Measurements from ENCODE around the gene STK17A.

STK17A gene

DNA sequence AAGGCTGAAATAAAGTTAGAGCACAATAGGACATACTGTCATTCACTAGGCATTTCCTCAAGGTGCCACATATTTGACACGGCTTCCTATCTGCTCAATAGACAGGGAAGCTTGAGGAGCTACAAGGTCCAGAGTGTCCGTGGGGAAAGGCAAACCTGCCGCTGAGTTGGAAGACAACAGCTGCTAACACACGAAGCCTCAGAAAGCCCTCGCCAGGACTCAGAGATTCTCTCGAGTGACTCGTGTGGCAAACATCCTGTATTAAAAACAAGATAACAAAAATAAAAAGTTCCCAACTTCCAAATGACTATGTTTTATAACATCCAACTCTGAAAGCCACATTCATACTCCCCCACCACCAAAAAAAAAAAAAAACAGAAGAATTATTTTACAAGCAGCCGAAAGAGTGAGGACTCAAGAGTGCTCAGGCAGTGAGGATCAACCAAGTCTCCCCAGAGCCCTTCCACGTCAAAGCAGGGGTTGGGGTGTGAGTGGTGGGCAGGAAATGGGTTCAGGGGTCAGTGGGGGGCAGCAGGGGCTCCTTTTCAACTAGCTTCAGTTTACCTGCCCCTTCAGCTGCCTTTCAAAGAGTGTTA, 67.6 kb downstream of the STK17A start:
- no peaks in the 10 kb centered on the region for H3K27me3 ChIP-seq
- no peak overlapping the region for H3K4me3 ChIP-seq
- TF ChIP-seq Cebpa-rat (IDR thresholded peaks at IDR 0.05), result no peak
- peak overlapping the region; percentile 45 for H3K27ac ChIP-seq
- peaks cover 66% of the 10 kb centered on the region for H4K20me1 ChIP-seq
- H3K9me3 ChIP-seq, result peaks cover under 1% of the 10 kb centered on the region
- H3K36me3 ChIP-seq, result peaks cover 28% of the 10 kb centered on the region
- H3K4me1 ChIP-seq, result peaks cover 81% of the 10 kb centered on the region
- peak overlapping the region; percentile 87 for H3K4me2 ChIP-seq
- H3K9ac ChIP-seq, result peak overlapping the region; percentile 51

GRCh38 chr7:43652364-43652763, 69.5 kb downstream of the STK17A start:
- Histone ChIP-seq H3K27ac (no peak overlapping the region), H3K27me3 (no peaks in the 10 kb centered on the region), H4K20me1 (peaks cover 52% of the 10 kb centered on the region), H3K4me2 (peak overlapping the region; percentile 87), H3K36me3 (peaks cover 28% of the 10 kb centered on the region), H3K4me3 (no peak overlapping the region), H3K9ac (no peak overlapping the region), H3K9me3 (peaks cover 4% of the 10 kb centered on the region), H3K4me1 (peaks cover 65% of the 10 kb centered on the region)
- TF ChIP-seq Cebpa-rat (IDR thresholded peaks at IDR 0.05), result no peak

DNA sequence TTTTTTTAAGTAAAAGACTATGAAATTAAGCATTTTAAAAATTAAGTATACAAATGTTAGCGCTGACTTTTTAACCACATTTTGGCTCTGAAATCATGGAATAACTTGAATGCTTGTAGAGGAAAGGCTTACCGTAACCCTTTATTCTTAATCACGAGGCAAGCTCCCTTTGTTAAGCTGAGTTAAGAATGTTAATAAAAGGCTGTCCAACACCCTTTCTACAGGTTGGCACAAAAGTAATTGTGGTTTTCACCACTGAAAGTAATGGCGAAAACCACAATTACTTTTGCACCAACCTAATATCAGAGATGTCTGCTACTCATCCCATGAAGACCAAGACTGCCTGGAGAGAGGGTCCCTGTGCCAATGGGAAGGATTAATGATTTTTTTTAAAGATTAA, 70.6 kb downstream of the STK17A start:
- Histone ChIP-seq H3K4me1 (peaks cover 54% of the 10 kb centered on the region), H3K36me3 (peaks cover 33% of the 10 kb centered on the region), H3K9me3 (peaks cover 4% of the 10 kb centered on the region), H3K4me2 (no peak overlapping the region), H3K4me3 (no peak overlapping the region), H3K27ac (no peak overlapping the region), H4K20me1 (peaks cover 41% of the 10 kb centered on the region), H3K27me3 (no peaks in the 10 kb centered on the region), H3K9ac (no peak overlapping the region)
- no peak for TF ChIP-seq Cebpa-rat (IDR thresholded peaks at IDR 0.05)

DNA sequence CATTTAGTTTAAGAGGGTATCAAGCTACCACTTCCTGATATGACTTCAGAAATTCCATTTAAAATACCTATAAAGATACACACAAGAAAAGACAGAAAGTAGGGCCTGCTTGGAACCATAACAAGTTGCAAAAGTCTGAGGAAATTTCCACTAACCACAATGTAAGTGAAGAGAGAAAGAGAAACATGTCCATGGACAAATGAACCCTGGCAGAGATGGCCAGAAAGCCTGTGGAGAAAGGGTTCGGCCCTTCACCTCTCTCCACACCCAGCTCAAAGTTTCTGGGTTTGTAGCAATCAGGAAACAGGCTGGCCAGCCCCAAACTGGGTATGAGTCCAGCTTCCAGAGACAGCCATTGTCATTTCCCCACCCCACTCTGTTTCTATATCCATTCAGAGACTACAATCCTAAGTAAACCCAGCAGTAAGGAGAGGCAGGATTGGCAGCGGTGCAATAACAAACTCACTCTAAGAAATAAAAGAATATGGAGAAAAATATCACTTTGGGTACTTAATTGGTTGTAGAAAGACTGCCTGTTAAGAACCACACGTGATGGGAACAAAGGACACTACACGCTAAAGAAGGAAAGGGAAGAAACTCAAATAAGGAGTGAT, 71.1 kb downstream of the STK17A start:
- peaks cover 41% of the 10 kb centered on the region for H4K20me1 ChIP-seq

DNA sequence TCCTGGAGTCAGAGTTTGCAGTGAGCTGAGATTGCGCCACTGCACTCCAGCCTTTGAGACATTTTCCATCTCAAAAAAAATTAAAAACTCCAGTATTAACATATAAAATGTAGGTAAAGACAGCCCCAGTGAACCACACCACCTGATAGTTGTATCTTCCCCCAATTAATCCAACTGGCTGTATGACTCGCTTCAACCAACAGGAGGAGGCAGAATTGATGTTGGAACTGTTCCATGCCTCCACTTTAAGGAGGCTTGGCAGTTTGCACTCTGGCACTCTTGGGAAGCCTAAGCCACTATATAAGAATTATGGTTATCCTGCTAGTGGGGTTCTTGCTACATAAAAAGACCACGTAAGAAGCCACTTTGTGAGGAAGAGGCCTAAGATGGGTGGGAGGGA, 72.7 kb downstream of the STK17A start:
- Histone ChIP-seq H3K4me3 (no peak overlapping the region), H3K9me3 (peaks cover 4% of the 10 kb centered on the region), H3K27me3 (no peaks in the 10 kb centered on the region), H3K9ac (no peak overlapping the region), H3K4me1 (peaks cover 32% of the 10 kb centered on the region), H3K4me2 (no peak overlapping the region), H3K27ac (no peak overlapping the region), H3K36me3 (peaks cover 39% of the 10 kb centered on the region), H4K20me1 (peaks cover 41% of the 10 kb centered on the region)
- no peak for TF ChIP-seq Cebpa-rat (IDR thresholded peaks at IDR 0.05)

More for the DNA sequence above, 71.1 kb downstream of the STK17A start:
- H3K27me3 ChIP-seq, result no peaks in the 10 kb centered on the region
- no peak overlapping the region for H3K4me2 ChIP-seq
- peaks cover 38% of the 10 kb centered on the region for H3K36me3 ChIP-seq
- H3K9me3 ChIP-seq, result peaks cover 4% of the 10 kb centered on the region
- H3K4me3 ChIP-seq, result no peak overlapping the region
- no peak overlapping the region for H3K27ac ChIP-seq
- no peak for TF ChIP-seq Cebpa-rat (IDR thresholded peaks at IDR 0.05)
- H3K4me1 ChIP-seq, result peaks cover 48% of the 10 kb centered on the region
- no peak overlapping the region for H3K9ac ChIP-seq

DNA sequence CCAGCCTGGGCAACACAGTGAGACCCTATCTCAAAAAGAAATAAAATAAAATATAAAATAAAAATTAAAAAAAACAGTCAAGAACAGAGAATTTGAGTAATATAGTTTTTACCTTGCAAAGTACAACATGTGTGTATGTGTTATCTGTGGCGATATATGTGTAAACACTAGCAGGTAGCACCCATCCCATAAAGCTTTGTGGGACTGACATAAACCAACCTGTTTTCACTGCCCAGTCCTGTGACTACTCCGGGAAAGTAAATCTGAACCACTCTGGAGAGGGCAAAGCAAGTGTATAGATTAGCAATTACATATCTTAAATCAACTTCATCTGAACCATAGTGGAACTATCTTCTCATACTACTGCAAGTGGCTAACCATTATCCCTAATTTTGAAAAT, 74.1 kb downstream of the STK17A start:
- TF ChIP-seq Cebpa-rat (IDR thresholded peaks at IDR 0.05), result no peak
- Histone ChIP-seq H3K4me2 (no peak overlapping the region), H3K36me3 (peaks cover 41% of the 10 kb centered on the region), H4K20me1 (peaks cover 30% of the 10 kb centered on the region), H3K9me3 (peaks cover 10% of the 10 kb centered on the region), H3K4me1 (peaks cover 18% of the 10 kb centered on the region), H3K4me3 (no peak overlapping the region), H3K27me3 (no peaks in the 10 kb centered on the region), H3K27ac (no peak overlapping the region), H3K9ac (no peak overlapping the region)

DNA sequence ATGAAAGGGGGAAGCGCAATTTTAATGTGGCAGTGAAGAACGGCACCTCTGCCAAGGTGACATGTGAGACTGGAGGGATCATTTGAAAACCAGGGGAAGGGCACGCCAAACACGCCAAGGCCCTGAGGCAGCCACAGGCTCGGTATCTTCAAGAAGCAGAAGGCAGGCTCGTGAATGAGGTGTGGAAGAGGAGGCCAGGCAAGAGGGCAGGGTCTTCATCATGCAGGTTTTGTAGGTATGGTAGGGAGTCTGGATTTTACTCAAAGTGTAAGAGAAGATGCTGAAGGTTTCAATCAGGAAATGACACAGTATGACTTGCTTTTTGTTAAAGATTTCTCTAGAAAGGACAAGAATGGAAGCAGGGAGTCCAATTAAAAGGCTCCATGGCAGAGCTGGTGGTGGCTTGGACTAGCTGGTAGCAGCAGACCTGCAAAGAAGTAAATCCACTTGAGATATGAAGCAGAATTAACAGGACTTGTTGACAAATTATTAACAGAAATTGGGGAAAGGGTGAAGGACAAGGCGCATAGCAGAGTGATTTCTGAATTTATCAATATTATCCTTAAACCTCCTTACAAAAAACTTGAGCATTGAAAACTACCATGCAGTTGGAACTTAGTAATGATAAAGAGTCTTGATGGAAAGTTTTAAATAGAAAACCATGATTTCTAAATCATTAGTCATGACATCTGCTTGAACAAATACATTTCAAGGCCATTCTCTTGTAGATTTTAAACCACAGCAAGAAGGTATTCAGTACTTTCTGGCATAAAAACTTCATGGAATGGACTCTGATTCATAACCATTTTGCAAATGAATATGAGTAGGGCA, 76.0 kb downstream of the STK17A start:
- TF ChIP-seq Cebpa-rat (IDR thresholded peaks at IDR 0.05), result no peak
- no peaks in the 10 kb centered on the region for H3K27me3 ChIP-seq
- peaks cover 1% of the 10 kb centered on the region; the same call in 1 of the 2 replicates for H3K4me1 ChIP-seq
- no peak overlapping the region for H3K4me2 ChIP-seq
- no peak overlapping the region for H3K9ac ChIP-seq
- peaks cover 27% of the 10 kb centered on the region for H3K9me3 ChIP-seq
- H4K20me1 ChIP-seq, result peaks cover 24% of the 10 kb centered on the region; the same call in 1 of the 2 replicates
- H3K27ac ChIP-seq, result no peak overlapping the region
- no peak overlapping the region for H3K4me3 ChIP-seq
- peaks cover 60% of the 10 kb centered on the region for H3K36me3 ChIP-seq

- no peak overlapping the region for H3K4me2 ChIP-seq
- no peak overlapping the region for H3K9ac ChIP-seq
- H3K36me3 ChIP-seq, result peaks cover 64% of the 10 kb centered on the region
- no peaks in the 10 kb centered on the region for H3K27me3 ChIP-seq
- H3K4me1 ChIP-seq, result no peaks in the 10 kb centered on the region
- no peak overlapping the region for H3K27ac ChIP-seq
- H3K9me3 ChIP-seq, result peaks cover 30% of the 10 kb centered on the region
- no peak for TF ChIP-seq Cebpa-rat (IDR thresholded peaks at IDR 0.05)
- H4K20me1 ChIP-seq, result peaks cover 24% of the 10 kb centered on the region; the same call in 1 of the 2 replicates
- no peak overlapping the region for H3K4me3 ChIP-seq
Measured at GRCh38 chr7:43659549-43659896, 76.6 kb downstream of the STK17A start.

DNA sequence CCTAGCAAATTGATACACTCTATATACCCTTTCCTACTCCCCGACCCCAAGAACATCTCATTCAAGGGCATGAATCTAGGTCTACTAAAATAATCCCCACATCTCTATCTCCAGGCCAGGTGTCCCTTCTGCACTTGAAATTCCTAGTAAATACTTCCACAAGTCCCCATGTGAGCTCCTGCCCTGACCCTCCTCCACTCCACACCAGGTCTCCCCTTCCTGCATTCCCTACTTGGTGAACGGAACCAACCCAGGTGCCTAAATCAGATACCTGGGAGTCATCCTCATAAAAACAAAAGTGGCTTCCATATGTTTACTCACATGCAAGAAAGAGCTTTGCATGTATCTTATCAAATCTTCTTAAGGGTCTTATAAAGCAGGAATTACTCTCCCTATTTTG, 77.2 kb downstream of the STK17A start:
- no peak for TF ChIP-seq Cebpa-rat (IDR thresholded peaks at IDR 0.05)
- no peak overlapping the region for H3K27ac ChIP-seq
- H3K36me3 ChIP-seq, result peaks cover 62% of the 10 kb centered on the region
- no peak overlapping the region for H3K4me3 ChIP-seq
- H3K4me1 ChIP-seq, result no peaks in the 10 kb centered on the region
- H3K9me3 ChIP-seq, result peaks cover 30% of the 10 kb centered on the region
- no peaks in the 10 kb centered on the region for H3K27me3 ChIP-seq
- H3K4me2 ChIP-seq, result no peak overlapping the region
- H4K20me1 ChIP-seq, result peaks cover 24% of the 10 kb centered on the region; the same call in 1 of the 2 replicates
- H3K9ac ChIP-seq, result no peak overlapping the region

GRCh38 chr7:43664681-43665080, 81.8 kb downstream of the STK17A start:
- Histone ChIP-seq H3K4me3 (no peak overlapping the region), H3K9me3 (peaks cover 70% of the 10 kb centered on the region), H3K27me3 (no peaks in the 10 kb centered on the region), H3K4me2 (no peak overlapping the region), H3K27ac (no peak overlapping the region), H3K36me3 (peaks cover 56% of the 10 kb centered on the region), H3K9ac (no peak overlapping the region), H4K20me1 (peaks cover 12% of the 10 kb centered on the region; the same call in 1 of the 2 replicates), H3K4me1 (no peaks in the 10 kb centered on the region)
- no peak for TF ChIP-seq Cebpa-rat (IDR thresholded peaks at IDR 0.05)
